ENCODE measurements around the gene UMODL1.
A peak's percentile ranks its signal among the peaks of the same experiment; 100 is the strongest.

- TF ChIP-seq CTCF (IDR thresholded peaks at IDR 0.05) (no peak), POLR2A (IDR thresholded peaks at IDR 0.05) (no peak), EP300 (IDR thresholded peaks at IDR 0.05) (peak in 1 of 2 donors; percentile 15)
These were observed 104.1 kb downstream of the UMODL1 start for GRCh38 chr21:42175110-42175710.

All from tibial nerve (tissue), 4 donors.